ENCODE results near the gene DCLK1.

The DCLK1 gene

DNA sequence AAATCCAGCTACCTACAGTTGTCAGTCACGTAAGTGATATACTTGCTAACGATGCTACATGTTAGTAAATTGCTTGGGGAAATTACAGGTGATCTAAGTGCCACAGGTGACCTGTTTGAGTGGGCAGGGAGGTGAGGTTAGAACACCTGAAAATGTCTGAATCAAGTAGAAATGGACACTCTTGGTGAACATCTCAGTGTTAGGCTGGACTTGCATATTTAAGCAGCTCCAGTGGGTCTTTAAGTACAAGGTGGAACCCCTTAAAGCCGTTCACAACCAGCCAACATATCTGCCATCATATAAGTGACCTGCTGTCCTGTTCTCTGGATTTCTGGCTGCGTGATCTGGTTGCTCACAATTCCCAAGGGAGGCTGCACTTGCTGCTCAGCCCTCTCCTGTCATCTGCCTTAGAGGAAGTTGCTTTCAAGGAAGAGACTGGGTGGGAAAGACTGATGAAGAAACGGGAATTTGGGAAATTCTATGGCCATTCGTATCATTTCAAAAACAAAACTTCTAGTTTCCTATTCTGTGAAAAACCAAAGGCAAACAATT is 244.0 kb downstream of the DCLK1 start:
- H3K27me3 ChIP-seq (ENCODE audit: control insufficient read depth in 5 of 5, insufficient read depth in 4 of 5, low read length in 5 of 5), result no peaks in the 10 kb centered on the region
- H3K9me3 ChIP-seq (ENCODE audit: control insufficient read depth in 5 of 5, low read length in 5 of 5), result no peaks in the 10 kb centered on the region
- no peak overlapping the region for H3K27ac ChIP-seq (ENCODE audit: low read depth, low read length)
- H3K4me3 ChIP-seq (ENCODE audit: low read depth in 1 of 5, low read length in 5 of 5), result no peak overlapping the region
- no peaks in the 10 kb centered on the region for H3K36me3 ChIP-seq (ENCODE audit: control insufficient read depth in 5 of 5, insufficient read depth in 5 of 5, low read length in 5 of 5)
- H3K4me1 ChIP-seq (ENCODE audit: control insufficient read depth in 5 of 5, insufficient read depth in 5 of 5, low read length in 5 of 5), result peaks cover 0 to 17% (median 5%) of the 10 kb centered on the region in 5 donors
- H3K9ac ChIP-seq (ENCODE audit: low read length in 5 of 5), result no peak overlapping the region

DNA sequence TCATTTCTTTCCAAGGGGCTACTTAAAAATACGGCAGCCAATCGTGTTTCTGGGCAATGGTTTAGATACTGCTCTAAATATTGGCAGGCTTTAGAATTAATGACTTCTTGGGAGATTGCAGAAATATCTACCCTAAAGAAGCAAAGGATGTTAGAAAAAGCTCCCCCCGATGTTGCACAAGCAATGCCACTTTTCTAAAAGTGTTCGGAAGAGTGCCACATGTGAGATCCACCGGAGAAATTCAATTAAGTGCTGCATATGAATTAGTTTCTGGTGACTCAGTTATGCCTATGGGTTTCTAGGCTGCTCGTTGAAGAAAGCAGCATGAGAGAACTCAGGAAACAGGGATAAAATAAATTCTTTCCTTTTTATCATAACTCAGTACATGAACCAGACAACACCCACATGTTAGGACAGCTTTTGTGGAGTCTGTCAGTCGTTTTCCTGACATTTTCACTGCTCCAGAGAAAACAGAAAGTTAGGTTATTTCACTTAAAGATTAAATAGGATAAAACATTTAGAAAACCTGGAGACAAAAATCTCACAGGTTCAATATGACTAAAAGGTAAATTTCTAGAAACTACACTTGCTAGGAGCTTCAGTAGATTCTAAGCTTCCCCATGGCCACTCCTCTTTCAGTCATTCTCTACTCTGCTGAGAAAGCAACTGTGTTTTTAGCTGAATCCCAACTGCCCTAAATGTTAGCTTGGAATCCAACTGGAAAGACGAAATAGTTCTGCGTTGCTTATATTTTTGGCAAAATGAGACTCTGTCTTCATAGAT is 244.7 kb downstream of the DCLK1 start:
- no peaks in the 10 kb centered on the region for H3K36me3 ChIP-seq (ENCODE audit: control insufficient read depth in 5 of 5, insufficient read depth in 5 of 5, low read length in 5 of 5)
- peaks cover 0 to 17% (median 5%) of the 10 kb centered on the region in 5 donors for H3K4me1 ChIP-seq (ENCODE audit: control insufficient read depth in 5 of 5, insufficient read depth in 5 of 5, low read length in 5 of 5)
- H3K9me3 ChIP-seq (ENCODE audit: control insufficient read depth in 5 of 5, low read length in 5 of 5), result no peaks in the 10 kb centered on the region
- no peaks in the 10 kb centered on the region for H3K27me3 ChIP-seq (ENCODE audit: control insufficient read depth in 5 of 5, insufficient read depth in 4 of 5, low read length in 5 of 5)
- H3K27ac ChIP-seq (ENCODE audit: low read depth, low read length), result no peak overlapping the region
- no peak overlapping the region for H3K9ac ChIP-seq (ENCODE audit: low read length in 5 of 5)
- no peak overlapping the region for H3K4me3 ChIP-seq (ENCODE audit: low read depth in 1 of 5, low read length in 5 of 5)

DNA sequence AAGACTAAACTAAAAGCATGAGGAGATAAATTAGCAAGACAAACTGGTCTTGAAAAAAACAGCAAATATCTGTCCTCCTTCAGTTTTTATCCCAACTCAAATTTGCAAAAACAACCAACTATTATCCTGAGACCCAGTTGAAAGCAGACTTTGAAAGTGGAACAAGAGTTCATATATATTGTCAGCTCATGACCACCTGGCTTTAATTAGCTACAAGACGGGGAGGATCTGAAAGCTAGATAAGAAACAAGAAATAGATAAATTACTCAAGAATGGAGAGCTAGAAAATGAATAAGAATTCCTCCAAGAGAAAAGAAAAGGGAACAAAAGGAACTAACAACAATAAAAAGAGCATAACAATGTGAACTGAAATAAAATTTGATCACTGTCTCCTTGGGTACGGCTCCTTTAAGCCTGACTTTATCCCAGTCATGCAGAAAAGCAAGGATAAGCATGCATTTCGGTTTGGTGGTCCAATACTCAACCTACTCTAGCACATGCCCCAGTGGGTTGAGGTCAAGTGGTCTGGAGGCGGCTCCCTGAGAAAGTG is 246.9 kb downstream of the DCLK1 start:
- H3K27ac ChIP-seq (ENCODE audit: low read depth, low read length), result no peak overlapping the region

DNA sequence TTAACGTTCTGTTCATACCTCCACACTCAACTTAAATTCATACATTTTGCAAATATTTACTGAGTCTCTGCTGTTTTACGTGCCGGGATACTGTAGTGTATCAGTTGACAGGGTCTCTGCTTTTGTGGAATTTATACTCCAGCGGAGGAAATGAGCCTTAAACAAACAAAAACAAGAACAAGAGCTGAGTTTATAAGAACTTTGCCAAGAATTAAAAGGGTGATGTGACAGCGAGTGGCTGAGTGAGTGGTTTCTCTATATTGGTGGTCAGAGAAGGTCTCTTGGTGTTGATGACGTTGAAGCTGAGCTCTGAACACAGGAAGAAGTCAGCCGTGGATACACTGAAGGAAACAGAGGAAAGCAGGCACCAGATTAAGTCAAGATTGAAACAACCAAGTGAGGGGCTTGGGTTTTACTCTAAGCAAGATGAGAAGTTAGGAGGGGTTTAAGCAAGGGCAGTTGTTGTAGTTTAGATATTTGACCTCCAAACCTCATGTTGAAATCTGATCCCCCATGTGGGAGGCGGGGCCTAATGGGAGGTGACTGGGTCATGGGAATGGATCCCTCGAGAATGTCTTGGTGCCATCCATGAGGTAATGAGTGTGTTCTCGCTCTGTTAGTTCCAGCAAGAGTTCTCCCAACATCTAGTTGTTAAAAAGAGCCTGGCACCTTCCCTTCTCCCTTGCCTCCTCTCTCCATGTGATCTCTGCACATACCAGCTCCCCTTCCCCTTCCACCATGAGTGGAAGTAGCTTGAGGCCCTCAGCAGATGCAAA is 248.3 kb downstream of the DCLK1 start:
- H3K4me3 ChIP-seq (ENCODE audit: low read depth in 1 of 5, low read length in 5 of 5), result no peak overlapping the region
- peaks cover 0 to 20% (median 2%) of the 10 kb centered on the region in 5 donors for H3K4me1 ChIP-seq (ENCODE audit: control insufficient read depth in 5 of 5, insufficient read depth in 5 of 5, low read length in 5 of 5)
- no peak overlapping the region for H3K27ac ChIP-seq (ENCODE audit: low read depth, low read length)
- no peaks in the 10 kb centered on the region for H3K9me3 ChIP-seq (ENCODE audit: control insufficient read depth in 5 of 5, low read length in 5 of 5)
- no peaks in the 10 kb centered on the region for H3K27me3 ChIP-seq (ENCODE audit: control insufficient read depth in 5 of 5, insufficient read depth in 4 of 5, low read length in 5 of 5)
- H3K36me3 ChIP-seq (ENCODE audit: control insufficient read depth in 5 of 5, insufficient read depth in 5 of 5, low read length in 5 of 5), result no peaks in the 10 kb centered on the region
- no peak overlapping the region for H3K9ac ChIP-seq (ENCODE audit: low read length in 5 of 5)

More for the DNA sequence above, 246.9 kb downstream of the DCLK1 start:
- Histone ChIP-seq H3K27me3 (ENCODE audit: control insufficient read depth in 5 of 5, insufficient read depth in 4 of 5, low read length in 5 of 5) (no peaks in the 10 kb centered on the region), H3K9ac (ENCODE audit: low read length in 5 of 5) (no peak overlapping the region), H3K36me3 (ENCODE audit: control insufficient read depth in 5 of 5, insufficient read depth in 5 of 5, low read length in 5 of 5) (no peaks in the 10 kb centered on the region), H3K9me3 (ENCODE audit: control insufficient read depth in 5 of 5, low read length in 5 of 5) (no peaks in the 10 kb centered on the region), H3K4me1 (ENCODE audit: control insufficient read depth in 5 of 5, insufficient read depth in 5 of 5, low read length in 5 of 5) (peaks cover 0 to 23% (median 5%) of the 10 kb centered on the region in 5 donors), H3K4me3 (ENCODE audit: low read depth in 1 of 5, low read length in 5 of 5) (no peak overlapping the region)

DNA sequence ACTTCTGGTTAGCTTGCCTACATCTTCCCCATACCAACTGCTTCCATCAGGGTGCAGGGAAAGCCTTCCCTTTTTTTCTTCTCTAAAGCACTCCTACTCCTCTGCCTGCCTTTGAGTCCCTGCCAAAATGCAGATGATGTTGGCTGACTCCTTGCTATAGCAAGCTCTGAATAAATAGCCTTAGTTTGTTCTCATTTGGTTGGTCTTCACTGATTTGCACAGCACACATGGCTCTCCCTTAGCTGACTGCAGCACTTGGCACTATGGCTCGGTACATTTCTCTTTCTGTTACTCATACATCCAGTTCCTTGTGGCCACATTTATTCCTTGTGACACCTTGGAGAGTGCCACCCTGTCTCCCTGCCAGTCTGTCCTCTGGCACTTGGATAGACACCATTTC is 249.8 kb downstream of the DCLK1 start:
- H3K4me3 ChIP-seq (ENCODE audit: low read depth in 1 of 5, low read length in 5 of 5), result no peak overlapping the region
- H3K27ac ChIP-seq (ENCODE audit: low read depth, low read length), result no peak overlapping the region
- H3K27me3 ChIP-seq (ENCODE audit: control insufficient read depth in 5 of 5, insufficient read depth in 4 of 5, low read length in 5 of 5), result no peaks in the 10 kb centered on the region
- H3K4me1 ChIP-seq (ENCODE audit: control insufficient read depth in 5 of 5, insufficient read depth in 5 of 5, low read length in 5 of 5), result peaks cover 0 to 16% (median 2%) of the 10 kb centered on the region in 5 donors
- H3K9ac ChIP-seq (ENCODE audit: low read length in 5 of 5), result no peak overlapping the region
- no peaks in the 10 kb centered on the region for H3K36me3 ChIP-seq (ENCODE audit: control insufficient read depth in 5 of 5, insufficient read depth in 5 of 5, low read length in 5 of 5)
- no peaks in the 10 kb centered on the region for H3K9me3 ChIP-seq (ENCODE audit: control insufficient read depth in 5 of 5, low read length in 5 of 5)

DNA sequence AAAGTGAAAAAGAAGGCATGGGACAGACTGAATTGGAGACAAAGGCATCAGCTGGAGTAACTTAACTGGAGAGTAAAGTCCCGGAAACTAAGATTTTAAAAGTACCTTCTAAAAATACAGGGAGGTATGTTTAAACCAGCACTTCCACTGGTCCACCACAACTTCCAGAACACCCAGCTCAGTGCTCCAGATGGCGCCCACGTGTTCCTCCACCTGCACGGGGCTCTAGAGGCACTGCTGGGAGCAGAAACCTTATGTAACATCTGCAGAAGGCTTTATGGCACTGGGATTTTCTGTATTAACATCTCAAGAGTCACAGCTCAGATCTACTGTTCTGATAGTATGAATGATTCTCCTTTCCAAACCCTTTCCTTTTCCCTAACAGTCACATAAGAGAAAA is 252.1 kb downstream of the DCLK1 start:
- Histone ChIP-seq H3K36me3 (ENCODE audit: control insufficient read depth in 5 of 5, insufficient read depth in 5 of 5, low read length in 5 of 5) (no peaks in the 10 kb centered on the region), H3K4me3 (ENCODE audit: low read depth in 1 of 5, low read length in 5 of 5) (no peak overlapping the region), H3K27ac (ENCODE audit: low read depth, low read length) (no peak overlapping the region), H3K27me3 (ENCODE audit: control insufficient read depth in 5 of 5, insufficient read depth in 4 of 5, low read length in 5 of 5) (no peaks in the 10 kb centered on the region), H3K4me1 (ENCODE audit: control insufficient read depth in 5 of 5, insufficient read depth in 5 of 5, low read length in 5 of 5) (peaks cover 0 to 16% (median 4%) of the 10 kb centered on the region in 5 donors), H3K9me3 (ENCODE audit: control insufficient read depth in 5 of 5, low read length in 5 of 5) (no peaks in the 10 kb centered on the region), H3K9ac (ENCODE audit: low read length in 5 of 5) (no peak overlapping the region)

DNA sequence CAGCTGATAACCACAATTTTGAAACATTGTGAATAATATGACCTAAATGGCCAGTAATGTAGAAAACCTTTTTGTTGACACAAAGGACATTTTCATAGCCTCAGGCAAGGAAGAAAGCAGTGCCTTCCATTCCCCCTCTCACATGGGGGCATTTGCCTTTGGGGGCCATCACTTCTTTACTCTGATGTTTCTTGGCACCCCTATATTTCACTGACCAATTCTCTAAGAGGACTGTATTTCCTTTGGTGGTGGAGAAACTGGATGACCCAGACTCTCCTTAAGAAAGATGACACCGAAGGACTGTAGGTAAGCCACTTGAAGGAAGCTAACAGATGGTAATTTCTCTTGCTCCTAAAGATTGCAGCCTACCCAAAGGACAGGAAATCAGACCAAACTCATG is 254.6 kb downstream of the DCLK1 start:
- H3K4me3 ChIP-seq (ENCODE audit: low read depth in 1 of 5, low read length in 5 of 5), result no peak overlapping the region
- no peaks in the 10 kb centered on the region for H3K27me3 ChIP-seq (ENCODE audit: control insufficient read depth in 5 of 5, insufficient read depth in 4 of 5, low read length in 5 of 5)
- H3K4me1 ChIP-seq (ENCODE audit: control insufficient read depth in 5 of 5, insufficient read depth in 5 of 5, low read length in 5 of 5), result peaks cover 0 to 11% (median 4%) of the 10 kb centered on the region in 5 donors
- H3K9me3 ChIP-seq (ENCODE audit: control insufficient read depth in 5 of 5, low read length in 5 of 5), result no peaks in the 10 kb centered on the region
- no peak overlapping the region for H3K27ac ChIP-seq (ENCODE audit: low read depth, low read length)
- H3K36me3 ChIP-seq (ENCODE audit: control insufficient read depth in 5 of 5, insufficient read depth in 5 of 5, low read length in 5 of 5), result no peaks in the 10 kb centered on the region
- H3K9ac ChIP-seq (ENCODE audit: low read length in 5 of 5), result no peak overlapping the region

DNA sequence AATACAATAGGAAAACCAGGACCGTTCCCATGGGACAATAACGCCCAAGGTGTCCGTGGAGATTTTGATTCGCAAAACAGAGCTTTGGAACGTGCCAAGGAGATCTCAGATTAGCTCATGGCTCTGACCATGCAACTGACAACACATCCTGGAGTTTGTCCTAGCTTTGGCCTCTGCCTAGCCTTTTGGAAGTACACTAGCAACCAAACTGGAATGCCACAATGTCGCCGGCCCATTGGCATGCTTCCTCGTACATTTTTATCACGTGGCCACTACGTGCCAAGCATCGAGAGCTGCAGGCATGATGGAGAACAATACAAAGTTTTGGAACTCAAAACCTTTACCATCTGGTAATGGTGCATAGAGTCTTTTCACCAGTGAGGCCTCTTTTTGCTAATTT is 256.5 kb downstream of the DCLK1 start:
- peaks cover 0 to 9% (median 4%) of the 10 kb centered on the region in 5 donors for H3K4me1 ChIP-seq (ENCODE audit: control insufficient read depth in 5 of 5, insufficient read depth in 5 of 5, low read length in 5 of 5)
- H3K9ac ChIP-seq (ENCODE audit: low read length in 5 of 5), result no peak overlapping the region
- H3K9me3 ChIP-seq (ENCODE audit: control insufficient read depth in 5 of 5, low read length in 5 of 5), result no peaks in the 10 kb centered on the region
- H3K27me3 ChIP-seq (ENCODE audit: control insufficient read depth in 5 of 5, insufficient read depth in 4 of 5, low read length in 5 of 5), result no peaks in the 10 kb centered on the region
- no peak overlapping the region for H3K27ac ChIP-seq (ENCODE audit: low read depth, low read length)
- peaks cover 0 to 5% (median 3%) of the 10 kb centered on the region in 5 donors for H3K36me3 ChIP-seq (ENCODE audit: control insufficient read depth in 5 of 5, insufficient read depth in 5 of 5, low read length in 5 of 5)
- no peak overlapping the region for H3K4me3 ChIP-seq (ENCODE audit: low read depth in 1 of 5, low read length in 5 of 5)

DNA sequence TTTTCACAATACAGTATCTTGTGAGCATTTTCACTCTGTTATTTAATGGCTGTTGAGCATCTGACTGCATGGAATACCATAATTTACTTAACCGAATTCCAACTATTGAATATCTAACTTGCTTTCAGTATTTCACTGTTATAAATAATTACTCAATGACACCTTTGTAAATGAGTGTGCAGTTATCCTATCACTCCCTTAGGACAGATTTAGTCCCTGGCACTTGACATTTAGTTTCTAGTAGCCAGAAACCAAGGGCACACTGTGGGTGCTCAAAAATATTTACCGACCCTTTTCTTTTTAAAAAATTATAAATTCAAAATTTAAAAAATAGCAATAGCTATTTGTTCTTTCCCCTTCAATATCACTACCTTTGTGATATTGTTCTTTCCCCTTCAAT is 258.8 kb downstream of the DCLK1 start:
- H3K4me3 ChIP-seq (ENCODE audit: low read depth in 1 of 5, low read length in 5 of 5), result no peak overlapping the region
- H3K27me3 ChIP-seq (ENCODE audit: control insufficient read depth in 5 of 5, insufficient read depth in 4 of 5, low read length in 5 of 5), result no peaks in the 10 kb centered on the region
- H3K36me3 ChIP-seq (ENCODE audit: control insufficient read depth in 5 of 5, insufficient read depth in 5 of 5, low read length in 5 of 5), result peaks cover 0 to 9% (median 3%) of the 10 kb centered on the region in 5 donors
- no peak overlapping the region for H3K9ac ChIP-seq (ENCODE audit: low read length in 5 of 5)
- H3K4me1 ChIP-seq (ENCODE audit: control insufficient read depth in 5 of 5, insufficient read depth in 5 of 5, low read length in 5 of 5), result peaks cover 0 to 4% (median 0%) of the 10 kb centered on the region in 5 donors
- no peak overlapping the region for H3K27ac ChIP-seq (ENCODE audit: low read depth, low read length)
- no peaks in the 10 kb centered on the region for H3K9me3 ChIP-seq (ENCODE audit: control insufficient read depth in 5 of 5, low read length in 5 of 5)

DNA sequence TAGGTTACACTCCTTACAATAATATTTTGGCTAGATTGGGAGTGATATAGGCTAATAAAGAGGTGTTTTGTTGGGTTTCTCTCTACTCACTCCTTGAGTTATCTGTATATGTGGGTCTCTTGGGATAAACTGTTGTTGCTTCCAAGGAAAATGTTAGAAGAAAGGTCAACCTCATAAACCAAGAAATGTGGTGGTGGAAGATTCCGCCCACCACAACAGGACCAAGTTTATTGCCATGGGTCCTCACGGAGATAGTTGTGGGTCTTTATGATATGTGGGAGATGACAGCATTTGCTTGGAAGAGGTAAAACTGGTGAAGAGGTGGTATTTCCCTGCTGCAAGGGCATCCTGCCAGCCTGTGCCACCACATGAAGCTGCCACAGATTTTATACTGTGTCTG is 259.6 kb downstream of the DCLK1 start:
- H3K4me1 ChIP-seq (ENCODE audit: control insufficient read depth in 5 of 5, insufficient read depth in 5 of 5, low read length in 5 of 5), result peaks cover 0 to 4% (median 0%) of the 10 kb centered on the region in 5 donors
- H3K9ac ChIP-seq (ENCODE audit: low read length in 5 of 5), result no peak overlapping the region
- H3K27ac ChIP-seq (ENCODE audit: low read depth, low read length), result no peak overlapping the region
- H3K9me3 ChIP-seq (ENCODE audit: control insufficient read depth in 5 of 5, low read length in 5 of 5), result no peaks in the 10 kb centered on the region
- H3K4me3 ChIP-seq (ENCODE audit: low read depth in 1 of 5, low read length in 5 of 5), result no peak overlapping the region
- H3K27me3 ChIP-seq (ENCODE audit: control insufficient read depth in 5 of 5, insufficient read depth in 4 of 5, low read length in 5 of 5), result no peaks in the 10 kb centered on the region
- peaks cover 0 to 9% (median 3%) of the 10 kb centered on the region in 5 donors for H3K36me3 ChIP-seq (ENCODE audit: control insufficient read depth in 5 of 5, insufficient read depth in 5 of 5, low read length in 5 of 5)
